ENCODE results near the gene BEGAIN.

Gene BEGAIN

DNA sequence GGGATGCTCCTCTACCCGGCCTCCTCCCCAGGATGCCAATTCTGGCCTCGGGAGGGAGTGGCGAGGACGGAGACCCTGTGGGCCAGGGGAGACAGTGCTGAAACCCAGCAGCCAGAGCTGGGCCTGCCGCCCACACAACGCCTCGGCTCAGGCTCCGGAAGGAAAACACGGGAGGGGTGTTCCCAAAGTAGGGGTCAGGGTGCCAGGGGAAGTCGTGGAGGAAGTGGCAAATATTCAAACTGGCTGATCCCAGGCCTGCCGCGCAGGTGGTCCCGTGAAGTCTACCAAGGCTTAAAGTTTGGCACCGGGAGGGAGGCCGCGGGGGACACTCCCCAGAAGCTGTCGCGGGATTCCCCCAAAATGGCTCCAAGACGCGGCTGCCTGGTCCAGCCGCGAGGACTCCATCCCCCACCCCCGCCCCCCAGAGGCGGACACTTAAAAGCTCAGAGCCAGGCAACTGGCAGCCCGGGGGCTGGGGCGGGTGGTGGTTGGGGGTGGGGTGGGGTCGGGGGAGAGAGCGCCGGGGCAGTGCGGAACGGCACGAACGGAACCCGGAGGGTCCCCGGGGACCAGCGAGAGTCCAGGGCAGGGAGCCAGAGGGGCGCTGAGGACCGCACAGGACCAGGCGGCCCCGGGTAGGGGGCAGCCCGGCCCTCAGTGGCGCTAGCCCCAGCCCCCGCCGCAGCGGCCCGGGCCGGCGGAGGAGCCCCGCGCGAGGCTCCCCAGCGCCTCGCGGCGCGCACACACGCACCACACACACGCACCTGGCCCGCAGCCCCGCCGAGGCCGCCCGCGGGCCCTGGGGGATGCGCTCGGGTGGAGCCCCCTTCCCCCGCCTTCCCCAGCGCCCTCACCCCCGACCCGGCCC lies 20.0 kb downstream of the BEGAIN start:
- TF ChIP-seq, protein P1, sequence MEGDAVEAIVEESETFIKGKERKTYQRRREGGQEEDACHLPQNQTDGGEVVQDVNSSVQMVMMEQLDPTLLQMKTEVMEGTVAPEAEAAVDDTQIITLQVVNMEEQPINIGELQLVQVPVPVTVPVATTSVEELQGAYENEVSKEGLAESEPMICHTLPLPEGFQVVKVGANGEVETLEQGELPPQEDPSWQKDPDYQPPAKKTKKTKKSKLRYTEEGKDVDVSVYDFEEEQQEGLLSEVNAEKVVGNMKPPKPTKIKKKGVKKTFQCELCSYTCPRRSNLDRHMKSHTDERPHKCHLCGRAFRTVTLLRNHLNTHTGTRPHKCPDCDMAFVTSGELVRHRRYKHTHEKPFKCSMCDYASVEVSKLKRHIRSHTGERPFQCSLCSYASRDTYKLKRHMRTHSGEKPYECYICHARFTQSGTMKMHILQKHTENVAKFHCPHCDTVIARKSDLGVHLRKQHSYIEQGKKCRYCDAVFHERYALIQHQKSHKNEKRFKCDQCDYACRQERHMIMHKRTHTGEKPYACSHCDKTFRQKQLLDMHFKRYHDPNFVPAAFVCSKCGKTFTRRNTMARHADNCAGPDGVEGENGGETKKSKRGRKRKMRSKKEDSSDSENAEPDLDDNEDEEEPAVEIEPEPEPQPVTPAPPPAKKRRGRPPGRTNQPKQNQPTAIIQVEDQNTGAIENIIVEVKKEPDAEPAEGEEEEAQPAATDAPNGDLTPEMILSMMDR (IDR thresholded peaks at IDR 0.05; ENCODE audit: borderline replicate concordance, control extremely low read depth, extremely low read depth, insufficient read depth, missing control alignments) = no peak
- in situ Hi-C loops (cut with MboI; ENCODE audit: low sequenced_read_pairs, unreplicated experiment) = no loop called here
- DNase-seq (ENCODE audit: low spot score) = no peak

DNA sequence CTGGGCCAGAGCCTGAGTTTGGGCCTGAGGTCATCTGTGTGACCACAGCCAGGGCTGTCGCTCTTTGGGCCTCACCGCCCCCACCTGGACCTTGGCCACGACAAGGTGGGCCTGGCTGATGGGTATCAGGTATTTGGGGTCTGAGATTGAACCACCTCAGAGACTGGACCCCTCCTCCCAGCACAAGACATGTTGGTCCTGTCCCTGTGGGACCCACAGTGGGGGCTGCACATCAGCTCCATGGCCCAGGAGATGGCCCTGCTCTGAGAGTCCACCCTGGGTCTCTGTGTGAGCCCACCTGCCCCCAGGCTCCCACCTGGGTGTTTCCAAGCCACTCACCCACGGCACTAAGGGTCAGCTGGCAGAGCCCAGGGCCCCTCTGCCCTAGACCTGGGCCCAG lies 20.6 kb downstream of the BEGAIN start:
- in situ Hi-C loops (cut with MboI; ENCODE audit: low sequenced_read_pairs, unreplicated experiment) = no loop called here
- TF ChIP-seq, protein P1 (IDR thresholded peaks at IDR 0.05; ENCODE audit: borderline replicate concordance, control extremely low read depth, extremely low read depth, insufficient read depth, missing control alignments) = no peak
- DNase-seq (ENCODE audit: low spot score) = no peak

DNA sequence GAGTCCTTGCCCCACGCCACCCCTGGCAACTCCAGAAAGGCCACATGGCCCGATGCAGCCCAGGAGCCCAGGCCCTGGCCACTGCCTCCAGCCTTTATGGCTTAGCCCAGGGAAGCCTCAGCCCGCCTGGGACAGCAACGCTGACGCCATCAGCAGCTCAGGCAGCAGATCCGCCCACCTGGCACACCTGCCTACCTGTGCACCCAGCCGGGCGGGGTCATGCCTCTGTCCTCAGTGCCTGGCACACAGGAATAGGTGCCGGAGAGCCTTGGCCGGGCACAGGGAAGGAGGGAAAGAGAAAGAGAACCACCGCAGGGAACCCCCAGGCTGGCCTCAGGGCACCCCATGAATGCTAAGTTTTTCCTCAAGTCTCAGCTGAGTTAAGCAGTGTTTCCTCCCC lies 21.1 kb downstream of the BEGAIN start:
- in situ Hi-C loops (cut with MboI; ENCODE audit: low sequenced_read_pairs, unreplicated experiment) = no loop called here
- DNase-seq (ENCODE audit: low spot score) = no peak
- TF ChIP-seq, protein P1 (IDR thresholded peaks at IDR 0.05; ENCODE audit: borderline replicate concordance, control extremely low read depth, extremely low read depth, insufficient read depth, missing control alignments) = no peak

DNA sequence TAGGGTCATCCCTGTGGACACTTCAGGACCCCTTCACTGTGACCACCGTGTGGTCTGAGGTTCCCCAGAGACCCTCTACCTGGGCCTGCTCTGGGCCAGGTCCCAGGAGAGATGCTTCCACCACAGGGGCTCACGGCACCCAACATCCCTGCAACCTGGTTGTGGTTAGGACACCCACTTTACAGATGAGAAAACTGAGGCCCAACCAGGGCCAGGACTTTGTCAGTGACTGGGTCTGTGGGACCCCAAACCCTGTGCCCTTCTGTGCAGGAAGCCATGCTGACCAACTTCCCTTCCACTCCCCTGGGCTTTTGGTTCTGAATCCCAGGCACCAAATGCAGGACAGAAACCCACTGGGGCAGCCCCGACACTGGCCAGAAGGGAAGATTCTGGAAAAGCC lies 21.6 kb downstream of the BEGAIN start:
- TF ChIP-seq, protein P1 (IDR thresholded peaks at IDR 0.05; ENCODE audit: borderline replicate concordance, control extremely low read depth, extremely low read depth, insufficient read depth, missing control alignments) = no peak
- DNase-seq (ENCODE audit: low spot score) = no peak
- in situ Hi-C loops (cut with MboI; ENCODE audit: low sequenced_read_pairs, unreplicated experiment) = no loop called here

DNA sequence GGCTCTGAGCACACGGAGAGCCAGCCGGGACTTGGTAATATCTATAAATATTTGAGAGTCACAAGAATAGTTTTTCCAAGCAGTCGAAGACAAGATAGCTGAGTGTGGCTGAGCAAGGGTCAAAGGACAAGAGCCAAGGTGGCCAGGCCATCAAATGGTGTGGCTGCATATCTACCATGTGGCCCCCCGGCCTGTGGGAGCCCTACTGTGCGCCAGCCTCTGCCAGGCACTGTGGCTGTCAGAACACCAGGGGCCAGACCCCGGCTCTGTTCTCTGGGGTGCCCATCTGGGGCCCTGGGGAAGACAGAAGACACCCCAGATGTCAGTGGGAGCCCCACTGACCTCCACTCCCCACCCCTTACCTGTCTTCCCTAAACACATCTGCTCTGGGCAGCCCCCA lies 22.7 kb downstream of the BEGAIN start:
- DNase-seq (ENCODE audit: low spot score) = no peak
- in situ Hi-C loops (cut with MboI; ENCODE audit: low sequenced_read_pairs, unreplicated experiment) = no loop called here
- TF ChIP-seq, protein P1 (IDR thresholded peaks at IDR 0.05; ENCODE audit: borderline replicate concordance, control extremely low read depth, extremely low read depth, insufficient read depth, missing control alignments) = no peak

DNA sequence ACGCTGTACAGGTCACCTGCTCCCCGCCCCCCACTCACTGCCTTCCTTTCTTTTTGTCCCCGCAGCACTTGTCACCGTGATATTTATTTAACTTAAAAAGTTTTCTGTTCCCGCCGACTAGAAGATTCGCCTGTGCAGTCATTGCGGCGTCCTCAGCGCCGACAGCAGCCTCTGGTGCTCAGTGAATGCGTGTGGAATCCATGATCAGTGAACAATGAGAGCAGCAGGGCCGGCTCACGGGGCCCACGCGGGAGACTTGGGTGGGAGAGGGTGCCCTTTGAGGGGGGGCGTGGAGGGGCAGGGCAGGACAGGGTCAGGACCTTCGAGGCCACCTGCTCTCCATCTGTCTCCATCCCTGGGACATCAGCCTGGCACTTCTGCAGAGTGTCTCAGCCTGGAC lies 24.5 kb downstream of the BEGAIN start:
- in situ Hi-C loops (cut with MboI; ENCODE audit: low sequenced_read_pairs, unreplicated experiment) = no loop called here
- TF ChIP-seq, protein P1 (IDR thresholded peaks at IDR 0.05; ENCODE audit: borderline replicate concordance, control extremely low read depth, extremely low read depth, insufficient read depth, missing control alignments) = no peak
- DNase-seq (ENCODE audit: low spot score) = no peak
